GM12801 (cell line): Measurements from ENCODE around the gene DIS3L2.

Source experiments
- TF ChIP-seq, protein P1 (sequence below): IDR thresholded peaks from one replicate; pipeline ENCODE4 v1.5.1; 2011; ENCODE audit warnings: control low read depth; ENCODE audit not compliant: insufficient read length; ENCODE audit errors: extremely low read depth

DIS3L2 gene

GRCh38 chr2:232264081-232264480, 302.6 kb downstream of the DIS3L2 start:
- TF ChIP-seq, protein P1, sequence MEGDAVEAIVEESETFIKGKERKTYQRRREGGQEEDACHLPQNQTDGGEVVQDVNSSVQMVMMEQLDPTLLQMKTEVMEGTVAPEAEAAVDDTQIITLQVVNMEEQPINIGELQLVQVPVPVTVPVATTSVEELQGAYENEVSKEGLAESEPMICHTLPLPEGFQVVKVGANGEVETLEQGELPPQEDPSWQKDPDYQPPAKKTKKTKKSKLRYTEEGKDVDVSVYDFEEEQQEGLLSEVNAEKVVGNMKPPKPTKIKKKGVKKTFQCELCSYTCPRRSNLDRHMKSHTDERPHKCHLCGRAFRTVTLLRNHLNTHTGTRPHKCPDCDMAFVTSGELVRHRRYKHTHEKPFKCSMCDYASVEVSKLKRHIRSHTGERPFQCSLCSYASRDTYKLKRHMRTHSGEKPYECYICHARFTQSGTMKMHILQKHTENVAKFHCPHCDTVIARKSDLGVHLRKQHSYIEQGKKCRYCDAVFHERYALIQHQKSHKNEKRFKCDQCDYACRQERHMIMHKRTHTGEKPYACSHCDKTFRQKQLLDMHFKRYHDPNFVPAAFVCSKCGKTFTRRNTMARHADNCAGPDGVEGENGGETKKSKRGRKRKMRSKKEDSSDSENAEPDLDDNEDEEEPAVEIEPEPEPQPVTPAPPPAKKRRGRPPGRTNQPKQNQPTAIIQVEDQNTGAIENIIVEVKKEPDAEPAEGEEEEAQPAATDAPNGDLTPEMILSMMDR: no peak

DNA sequence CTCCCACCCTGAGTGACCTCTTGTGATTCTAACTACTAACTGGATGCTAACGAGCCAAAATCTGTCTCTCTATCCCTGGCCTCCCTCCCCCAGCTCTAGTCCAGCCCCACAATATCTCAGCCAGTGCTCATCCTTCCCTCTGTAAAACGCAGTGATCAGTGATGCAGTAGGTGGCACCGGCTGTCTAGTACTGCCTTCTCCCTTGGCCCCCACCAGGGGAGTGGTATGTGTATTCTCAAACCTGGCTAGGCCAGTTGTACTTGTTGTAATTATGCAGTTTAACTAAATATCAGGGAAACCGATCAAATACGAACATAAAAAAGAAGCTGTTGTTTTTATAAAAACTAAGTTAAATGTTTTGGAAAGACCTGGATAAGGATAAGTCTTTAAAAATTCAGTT, 303.8 kb downstream of the DIS3L2 start:
- TF ChIP-seq, protein P1: no peak

DNA sequence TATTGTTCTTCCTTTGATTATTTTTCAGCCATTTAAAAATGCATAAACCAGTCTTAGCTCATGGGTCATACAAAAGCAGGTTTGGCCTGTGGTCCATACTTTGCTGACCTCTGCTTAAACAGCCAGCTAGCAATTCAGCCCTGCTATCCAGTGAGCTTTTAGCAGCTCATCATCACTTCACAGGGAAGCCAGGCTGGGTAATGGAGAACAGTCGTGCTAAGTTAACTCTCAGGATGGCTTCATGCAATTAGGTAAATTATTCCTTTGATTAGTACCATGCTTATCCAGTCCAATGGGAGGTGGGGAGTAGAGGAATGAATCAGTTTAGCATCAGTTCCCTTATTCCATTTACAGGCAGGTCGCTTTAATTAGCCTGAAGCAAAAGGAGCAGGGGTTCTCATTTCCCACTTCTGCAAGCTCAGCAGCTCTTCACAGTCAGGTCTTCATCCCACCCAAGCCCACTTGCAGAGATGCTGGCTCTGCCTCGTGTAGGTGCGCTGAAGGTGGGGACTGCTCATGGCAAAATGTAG, 307.2 kb downstream of the DIS3L2 start:
- TF ChIP-seq, protein P1: no peak

DNA sequence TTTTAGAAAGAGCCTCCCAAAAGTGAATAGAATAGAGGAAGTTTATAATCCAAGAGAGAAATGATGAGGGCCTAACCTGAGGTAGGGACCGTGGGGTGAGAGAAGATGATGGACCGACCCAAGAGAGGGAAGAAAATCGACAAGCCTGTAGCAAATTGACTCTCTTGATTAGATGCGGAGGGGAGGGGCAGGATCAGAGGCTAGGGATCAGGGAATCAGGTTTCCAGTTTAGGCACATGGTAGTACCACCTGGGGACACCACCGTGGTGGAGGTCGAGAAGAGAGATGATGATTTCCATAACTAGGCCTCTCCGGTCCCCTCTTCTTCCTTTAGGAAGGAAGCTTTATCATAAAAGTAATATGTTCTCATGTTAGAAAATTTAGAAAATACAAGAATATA, 308.4 kb downstream of the DIS3L2 start:
- TF ChIP-seq, protein P1: no peak

DNA sequence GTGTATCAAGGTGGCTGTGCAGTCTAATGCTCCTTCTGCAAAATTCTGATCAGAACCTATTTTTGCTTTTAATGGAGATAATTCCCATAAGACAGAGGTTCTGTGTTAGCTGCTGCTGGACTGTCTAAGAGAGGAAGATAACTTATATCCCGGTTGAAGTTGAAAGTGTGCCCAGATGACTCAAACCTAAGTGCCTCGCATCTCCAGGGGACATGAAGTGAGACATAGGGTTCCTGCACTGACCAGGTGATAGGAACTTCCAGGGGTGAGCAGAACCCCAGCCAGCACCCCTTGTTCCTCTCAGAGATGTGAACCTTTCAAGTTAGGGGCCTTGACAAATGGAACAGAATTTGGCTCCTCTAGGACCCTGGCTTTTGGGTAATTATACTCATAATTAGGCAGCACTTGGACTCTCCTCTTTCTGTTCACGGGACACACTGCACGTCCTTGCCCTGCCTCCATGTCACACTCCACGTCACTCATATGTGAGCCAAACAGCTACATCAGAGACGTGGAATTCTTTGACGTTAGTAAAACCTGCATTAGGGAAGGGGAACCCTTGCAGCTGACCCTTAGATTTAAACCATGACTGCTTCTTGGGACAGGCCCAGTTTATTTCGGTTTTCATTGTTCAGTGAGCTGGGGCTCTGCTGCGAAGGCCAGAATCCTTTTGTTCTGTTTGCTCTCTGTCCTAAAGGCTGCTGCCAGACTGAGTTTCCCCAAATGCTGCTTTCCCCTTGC, 312.6 kb downstream of the DIS3L2 start:
- TF ChIP-seq, protein P1: no peak

DNA sequence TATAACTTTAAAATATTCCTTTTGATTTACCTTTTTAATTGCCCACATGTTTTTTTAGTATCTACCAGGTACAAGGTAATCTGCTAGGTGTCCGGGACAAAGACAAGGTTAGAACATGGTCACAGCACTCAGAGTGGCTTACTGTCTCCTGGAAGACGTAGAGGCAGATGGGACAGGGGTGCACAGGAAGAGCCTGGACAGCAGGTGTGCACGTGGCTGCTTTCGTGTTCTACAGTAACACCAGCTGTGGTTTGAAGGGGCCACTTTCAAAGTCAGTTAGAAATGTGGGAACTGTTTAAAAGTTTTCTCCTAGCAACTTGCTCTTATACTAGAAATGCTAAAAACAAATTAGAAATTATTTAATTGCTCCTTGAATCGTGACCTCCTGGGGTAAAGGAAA, 314.2 kb downstream of the DIS3L2 start:
- TF ChIP-seq, protein P1: no peak

DNA sequence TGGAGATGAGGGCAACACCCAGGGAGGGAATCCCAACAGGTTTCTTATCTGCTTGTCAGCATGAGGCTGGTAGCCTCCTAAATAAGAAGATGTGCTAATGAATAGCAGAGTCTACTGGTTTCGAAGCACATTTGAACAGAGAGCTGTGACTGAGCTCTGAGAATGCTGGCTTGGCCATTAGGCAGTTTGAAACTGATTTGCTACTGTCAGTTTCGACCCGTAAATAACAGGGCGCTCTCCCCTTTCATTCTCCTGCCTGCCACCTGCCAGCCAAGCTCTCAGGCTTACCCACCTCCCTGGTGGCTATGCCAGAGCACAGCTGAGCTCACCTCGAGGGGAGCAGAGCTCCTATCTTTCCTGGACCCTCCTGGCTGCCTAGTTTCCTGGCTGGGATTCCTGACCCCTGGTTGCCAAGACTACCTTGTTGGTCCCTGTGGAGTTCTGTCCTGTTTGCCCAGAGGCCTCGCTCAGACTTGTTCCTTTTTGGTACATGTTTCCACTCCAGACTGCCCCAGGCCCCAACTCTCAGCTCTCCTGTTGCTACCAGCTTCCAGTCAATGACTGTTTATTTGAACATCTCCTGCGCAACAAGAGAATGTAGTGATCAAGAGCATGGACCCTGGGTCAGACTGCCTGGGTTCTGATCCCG, 314.7 kb downstream of the DIS3L2 start:
- TF ChIP-seq, protein P1: no peak
